Astrocyte of the cerebellum (primary cell): ENCODE data around the gene QTRT2.

Experiments
- DNase-seq: peaks from one replicate; pipeline ENCODE4 v3.0.0-alpha.2; 2011; ENCODE audit warnings: low read depth
- H3K4me3 ChIP-seq: 2 replicates; pipeline ENCODE4 v1.5.1; 2011; ENCODE audit warnings: mild to moderate bottlenecking, low read depth, low read length, moderate library complexity
- in situ Hi-C: cut with HindIII; loops from 2 replicates; pipeline ENCODE4 v1.10.0; 2017; ENCODE audit warnings: low sequenced_read_pairs
- TF ChIP-seq, protein P1 (sequence below): IDR thresholded peaks from 2 replicates; pipeline ENCODE4 v1.5.1; 2012; ENCODE audit warnings: low read length, low read depth, moderate library complexity, mild to moderate bottlenecking; ENCODE audit errors: missing control alignments

QTRT2 gene

DNA sequence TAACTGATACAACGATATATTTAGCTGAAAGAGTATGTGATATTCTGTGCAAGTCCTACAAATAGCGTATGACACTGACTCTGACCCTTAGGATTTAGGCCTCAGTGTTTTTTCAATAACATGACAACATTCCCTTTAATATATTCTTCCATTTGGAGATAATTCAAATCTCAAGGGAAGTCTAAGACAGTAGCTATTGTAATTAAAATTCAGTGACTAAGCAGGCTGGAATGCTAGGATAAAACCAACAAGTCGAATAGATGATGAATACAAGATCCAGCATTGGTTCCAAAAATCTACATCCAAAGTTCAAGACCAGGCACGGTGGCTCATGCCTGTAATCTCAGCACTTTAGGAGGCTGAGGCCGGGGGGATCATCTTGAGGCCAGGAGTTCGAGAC is 56.2 kb downstream of the QTRT2 start:
- no peak overlapping the region for H3K4me3 ChIP-seq
- in situ Hi-C loops = no loop called here
- no peak for DNase-seq
- TF ChIP-seq, protein P1, sequence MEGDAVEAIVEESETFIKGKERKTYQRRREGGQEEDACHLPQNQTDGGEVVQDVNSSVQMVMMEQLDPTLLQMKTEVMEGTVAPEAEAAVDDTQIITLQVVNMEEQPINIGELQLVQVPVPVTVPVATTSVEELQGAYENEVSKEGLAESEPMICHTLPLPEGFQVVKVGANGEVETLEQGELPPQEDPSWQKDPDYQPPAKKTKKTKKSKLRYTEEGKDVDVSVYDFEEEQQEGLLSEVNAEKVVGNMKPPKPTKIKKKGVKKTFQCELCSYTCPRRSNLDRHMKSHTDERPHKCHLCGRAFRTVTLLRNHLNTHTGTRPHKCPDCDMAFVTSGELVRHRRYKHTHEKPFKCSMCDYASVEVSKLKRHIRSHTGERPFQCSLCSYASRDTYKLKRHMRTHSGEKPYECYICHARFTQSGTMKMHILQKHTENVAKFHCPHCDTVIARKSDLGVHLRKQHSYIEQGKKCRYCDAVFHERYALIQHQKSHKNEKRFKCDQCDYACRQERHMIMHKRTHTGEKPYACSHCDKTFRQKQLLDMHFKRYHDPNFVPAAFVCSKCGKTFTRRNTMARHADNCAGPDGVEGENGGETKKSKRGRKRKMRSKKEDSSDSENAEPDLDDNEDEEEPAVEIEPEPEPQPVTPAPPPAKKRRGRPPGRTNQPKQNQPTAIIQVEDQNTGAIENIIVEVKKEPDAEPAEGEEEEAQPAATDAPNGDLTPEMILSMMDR = no peak

DNA sequence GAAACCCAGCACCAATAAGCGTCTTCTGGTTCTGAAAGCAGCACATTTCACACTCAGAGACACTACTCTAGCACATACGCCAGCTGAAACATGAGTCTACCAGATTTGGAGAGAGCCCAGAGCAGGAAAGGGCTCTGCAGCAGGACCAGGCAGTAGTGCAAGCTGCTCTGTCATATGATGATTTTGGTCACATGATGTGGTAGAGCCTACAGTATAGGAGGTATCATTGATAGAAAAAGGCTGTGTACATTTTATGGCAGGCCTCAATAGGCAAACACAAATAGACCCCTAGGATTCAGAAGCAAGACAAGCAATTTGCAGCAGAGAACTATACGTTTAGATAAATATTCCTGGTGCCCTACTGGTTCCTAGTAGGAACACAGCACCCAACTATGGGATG is 58.2 kb downstream of the QTRT2 start:
- in situ Hi-C loops = no loop called here

DNA sequence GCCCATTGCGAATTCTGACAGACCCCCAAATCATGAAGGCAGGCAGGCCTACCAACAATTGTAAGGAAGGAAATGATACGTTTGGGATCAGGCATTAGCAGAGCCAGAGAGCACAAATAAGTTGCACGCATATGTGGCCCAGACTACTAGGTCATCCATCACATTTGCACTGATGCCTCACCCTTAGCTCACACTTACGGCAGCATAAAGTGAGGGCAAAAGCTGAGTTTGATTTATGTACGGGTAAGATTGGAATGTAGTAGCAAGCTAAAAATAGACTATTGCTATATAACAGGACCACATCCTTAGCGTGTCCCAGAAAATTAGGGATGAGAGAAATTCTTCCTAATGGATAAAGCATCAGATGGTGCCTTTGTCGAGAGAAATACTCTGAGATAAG is 58.6 kb downstream of the QTRT2 start:
- TF ChIP-seq, protein P1 = no peak
- in situ Hi-C loops = no loop called here
- no peak overlapping the region for H3K4me3 ChIP-seq
- DNase-seq = no peak

More for the DNA sequence above, 58.2 kb downstream of the QTRT2 start:
- TF ChIP-seq, protein P1 = no peak
- no peak overlapping the region for H3K4me3 ChIP-seq
- no peak for DNase-seq

DNA sequence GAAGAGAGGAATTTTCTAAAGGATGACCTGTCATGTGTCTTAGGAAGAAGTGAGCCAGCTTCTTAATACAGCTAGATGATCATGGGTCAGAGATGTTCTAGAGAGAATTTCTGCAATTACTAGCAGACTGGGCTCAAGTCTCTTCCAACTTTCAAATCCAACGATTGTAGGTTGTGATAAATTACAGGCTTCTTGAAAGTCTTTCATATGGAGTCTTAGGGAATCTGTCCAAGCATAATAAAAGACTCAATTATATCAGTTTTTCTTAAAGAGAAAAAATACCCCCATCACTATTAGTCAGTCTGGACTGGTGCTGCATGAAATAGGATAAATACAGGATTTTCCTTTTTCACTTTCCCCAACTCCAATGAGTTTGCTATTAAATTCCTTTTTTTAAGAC is 63.2 kb downstream of the QTRT2 start:
- TF ChIP-seq, protein P1 = no peak
- H3K4me3 ChIP-seq = no peak overlapping the region
- peak; percentile 20 for DNase-seq
- in situ Hi-C loops = no loop called here

DNA sequence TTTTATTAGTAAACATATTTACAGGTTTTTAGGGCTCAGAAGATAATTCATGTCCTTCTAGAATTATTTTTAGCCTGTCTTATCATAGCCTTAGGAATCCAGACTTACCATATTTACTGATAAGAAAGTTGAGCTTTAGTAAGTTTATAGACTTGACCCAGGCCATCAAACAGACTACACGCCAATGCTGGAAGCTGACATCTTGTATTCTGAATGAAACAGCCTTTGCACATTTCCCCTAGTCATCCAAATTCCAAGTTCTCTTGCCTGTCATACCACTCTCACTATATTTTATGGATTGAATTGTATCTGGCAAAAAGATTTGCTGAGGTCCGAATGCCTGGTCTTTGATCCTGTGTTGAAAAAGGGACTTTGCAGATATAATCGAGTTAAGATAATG is 63.7 kb downstream of the QTRT2 start:
- H3K4me3 ChIP-seq = no peak overlapping the region
- DNase-seq = no peak
- TF ChIP-seq, protein P1 = no peak
- in situ Hi-C loops = no loop called here

DNA sequence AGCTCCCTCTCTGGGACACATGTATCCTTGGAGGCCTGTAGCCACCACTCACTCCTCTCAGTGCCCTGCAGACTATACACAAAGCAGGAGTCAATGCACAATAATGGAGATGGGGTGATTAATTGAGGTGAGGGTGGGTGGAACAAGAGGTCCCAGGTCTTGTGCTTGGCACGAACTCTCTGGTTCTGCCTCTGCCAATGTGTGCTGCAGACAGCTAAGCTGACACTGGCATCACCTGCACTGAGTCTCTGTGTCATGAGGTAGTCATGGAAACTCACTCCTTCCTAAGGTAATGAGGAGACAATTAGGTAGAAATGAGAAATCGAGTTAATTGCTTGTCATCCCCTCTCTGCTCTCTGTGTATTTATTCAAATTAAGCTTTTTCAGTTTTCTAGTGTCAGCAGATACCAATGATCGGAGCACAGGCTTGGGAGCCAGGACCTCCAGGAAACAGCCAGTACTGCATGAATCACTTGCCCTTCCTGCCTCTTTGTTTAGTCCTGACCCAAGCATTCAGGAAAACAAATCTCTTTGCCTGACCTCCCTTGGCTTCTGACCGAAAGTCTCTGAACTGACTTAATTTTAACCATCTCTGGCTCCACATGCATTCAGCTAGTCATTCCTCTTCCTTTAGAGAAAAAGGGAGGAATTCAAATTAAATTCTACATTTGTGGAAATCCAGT is 65.6 kb downstream of the QTRT2 start:
- peak; percentile 62 for DNase-seq
- H3K4me3 ChIP-seq = no peak overlapping the region
- in situ Hi-C loops = no loop called here

More for the DNA sequence above, 65.6 kb downstream of the QTRT2 start:
- TF ChIP-seq, protein P1 = no peak
